Parathyroid adenoma (tissue), 2 donors: Measurements from ENCODE around the gene KANK4.

Experiments
- H2AFZ ChIP-seq: fragments of 300-600 bp; sonication (generic); one replicate; pipeline ENCODE4 v1.7.0; 2017; ENCODE audit warnings: antibody characterized with exemption, mild to moderate bottlenecking
- H3K27ac ChIP-seq: fragments of 300-600 bp; sonication (generic); one replicate; pipeline ENCODE4 v1.7.0; 2017
- H3K27me3 ChIP-seq: fragments of 300-600 bp; sonication (generic); one replicate; pipeline ENCODE4 v1.7.0; 2017; ENCODE audit warnings: low read length; ENCODE audit not compliant: control insufficient read depth, insufficient read depth
- H3K36me3 ChIP-seq: fragments of 300-600 bp; sonication (generic); one replicate; pipeline ENCODE4 v1.7.0; 2017; ENCODE audit warnings: low read length; ENCODE audit not compliant: control insufficient read depth, insufficient read depth
- H3K4me1 ChIP-seq: fragments of 300-600 bp; sonication (generic); one replicate; pipeline ENCODE4 v1.7.0; 2017; ENCODE audit warnings: control low read depth
- H3K4me2 ChIP-seq: fragments of 300-600 bp; sonication (generic); one replicate; pipeline ENCODE4 v1.7.0; 2017; ENCODE audit warnings: low read length
- H3K4me3 ChIP-seq: fragments of 300-600 bp; sonication (generic); one replicate; pipeline ENCODE4 v1.7.0; 2017; ENCODE audit warnings: low read depth, low read length
- H3K79me2 ChIP-seq: fragments of 300-600 bp; sonication (generic); one replicate; pipeline ENCODE4 v1.7.0; 2017; ENCODE audit warnings: control low read depth
- H3K9ac ChIP-seq: fragments of 300-600 bp; sonication (generic); one replicate; pipeline ENCODE4 v1.7.0; 2017; ENCODE audit warnings: mild to moderate bottlenecking
- H3K9me3 ChIP-seq: fragments of 300-600 bp; sonication (generic); one replicate; pipeline ENCODE4 v1.7.0; 2017; ENCODE audit warnings: low read length; ENCODE audit not compliant: control insufficient read depth
- CTCF ChIP-seq: fragments of 300-600 bp; sonication (generic); IDR thresholded peaks from one replicate; pipeline ENCODE4 v1.7.0; 2017; ENCODE audit warnings: antibody characterized with exemption, mild to moderate bottlenecking
- donor health status: primary hyperparathyroidism.

KANK4 gene

GRCh38 chr1:62318756-62319544, at the start of gene KANK4:
TSS of gene KANK4 (minus strand) at chr1:62319434. CDS start at chr1:62281564, 37,870 bp downstream.
- Histone ChIP-seq H3K27me3 (no peaks in the 10 kb centered on the region), H2AFZ (no peak within 1 kb of the TSS), H3K27ac (no peak within 1 kb of the TSS), H3K79me2 (no peaks in the 10 kb centered on the region), H3K36me3 (no peaks in the 10 kb centered on the region), H3K9me3 (no peaks in the 10 kb centered on the region), H3K4me2 (peak within 1 kb of the TSS; percentile 71), H3K9ac (no peak within 1 kb of the TSS), H3K4me1 (no peaks in the 10 kb centered on the region), H3K4me3 (peak within 1 kb of the TSS; percentile 46)
- no peak for TF ChIP-seq CTCF

- Histone ChIP-seq H3K4me1 (no peaks in the 10 kb centered on the region), H3K36me3 (no peaks in the 10 kb centered on the region), H3K27ac (no peak overlapping the region), H3K27me3 (no peaks in the 10 kb centered on the region), H3K9me3 (no peaks in the 10 kb centered on the region), H3K4me3 (no peak overlapping the region), H3K4me2 (no peak overlapping the region), H3K79me2 (no peaks in the 10 kb centered on the region), H3K9ac (no peak overlapping the region), H2AFZ (no peak overlapping the region)
- TF ChIP-seq CTCF: no peak
Observed at GRCh38 chr1:62368989-62369388, 49.8 kb upstream of the KANK4 start.

GRCh38 chr1:62367005-62367557, 47.8 kb upstream of the KANK4 start:
- no peak overlapping the region for H3K4me3 ChIP-seq
- H3K79me2 ChIP-seq: no peaks in the 10 kb centered on the region
- H2AFZ ChIP-seq: no peak overlapping the region
- no peak overlapping the region for H3K27ac ChIP-seq
- no peaks in the 10 kb centered on the region for H3K36me3 ChIP-seq
- no peak overlapping the region for H3K4me2 ChIP-seq
- H3K4me1 ChIP-seq: no peaks in the 10 kb centered on the region
- H3K9me3 ChIP-seq: no peaks in the 10 kb centered on the region
- H3K9ac ChIP-seq: no peak overlapping the region
- TF ChIP-seq CTCF: no peak
- H3K27me3 ChIP-seq: no peaks in the 10 kb centered on the region

GRCh38 chr1:62364721-62365120, 45.5 kb upstream of the KANK4 start:
- no peak overlapping the region for H3K4me3 ChIP-seq
- no peak overlapping the region for H3K27ac ChIP-seq
- H3K36me3 ChIP-seq: no peaks in the 10 kb centered on the region
- no peak overlapping the region for H3K9ac ChIP-seq
- no peaks in the 10 kb centered on the region for H3K9me3 ChIP-seq
- TF ChIP-seq CTCF: no peak
- no peaks in the 10 kb centered on the region for H3K79me2 ChIP-seq
- no peak overlapping the region for H2AFZ ChIP-seq
- H3K4me2 ChIP-seq: no peak overlapping the region
- H3K4me1 ChIP-seq: no peaks in the 10 kb centered on the region
- H3K27me3 ChIP-seq: no peaks in the 10 kb centered on the region

- TF ChIP-seq CTCF: no peak
- Histone ChIP-seq H3K79me2 (no peaks in the 10 kb centered on the region), H3K4me1 (no peaks in the 10 kb centered on the region), H3K4me2 (no peak overlapping the region), H3K9ac (no peak overlapping the region), H2AFZ (no peak overlapping the region), H3K9me3 (no peaks in the 10 kb centered on the region), H3K4me3 (no peak overlapping the region), H3K27me3 (no peaks in the 10 kb centered on the region), H3K36me3 (no peaks in the 10 kb centered on the region), H3K27ac (no peak overlapping the region)
Observed at GRCh38 chr1:62362926-62363325, 43.7 kb upstream of the KANK4 start.
